ENCODE results near the gene RNF43.
"Not testable (repeated sequence)": the region's sequence is repeated elsewhere in the genome, so short reads cannot be mapped to it uniquely, and the experiment has no call there.

The RNF43 gene

GRCh38 chr17:58403311-58403710 is 14.0 kb downstream of the RNF43 start:
- DNase-seq = no peak

GRCh38 chr17:58402679-58403078 is 14.7 kb downstream of the RNF43 start:
- no peak for DNase-seq

GRCh38 chr17:58402047-58402446 is 15.3 kb downstream of the RNF43 start:
- DNase-seq = no peak

- DNase-seq = no peak
Observed at GRCh38 chr17:58401287-58401686, 16.0 kb downstream of the RNF43 start.

- DNase-seq = no peak
Observed at GRCh38 chr17:58400826-58401225, 16.5 kb downstream of the RNF43 start.

GRCh38 chr17:58399974-58400373 is 17.4 kb downstream of the RNF43 start:
- DNase-seq = no peak

- DNase-seq = no peak
Observed at GRCh38 chr17:58398574-58399266, 18.6 kb downstream of the RNF43 start.

GRCh38 chr17:58397421-58397820 is 19.9 kb downstream of the RNF43 start:
- DNase-seq = not testable (repeated sequence)

- DNase-seq = no peak
Observed at GRCh38 chr17:58396173-58396572, 21.2 kb downstream of the RNF43 start.

- DNase-seq = no peak
Observed at GRCh38 chr17:58394534-58395223, 22.7 kb downstream of the RNF43 start.

- peak; percentile 34 for DNase-seq
Observed at GRCh38 chr17:58391302-58391984, 25.9 kb downstream of the RNF43 start.

- no peak for DNase-seq
Observed at GRCh38 chr17:58390884-58391283, 26.4 kb downstream of the RNF43 start.

- no peak for DNase-seq
Observed at GRCh38 chr17:58388302-58389190, 28.8 kb downstream of the RNF43 start.

GRCh38 chr17:58387834-58388233 is 29.5 kb downstream of the RNF43 start:
- no peak for DNase-seq

GRCh38 chr17:58386708-58387107 is 30.6 kb downstream of the RNF43 start:
- DNase-seq = no peak

- DNase-seq = no peak
Observed at GRCh38 chr17:58385359-58385899, 31.9 kb downstream of the RNF43 start.

GRCh38 chr17:58384897-58385296 is 32.4 kb downstream of the RNF43 start:
- DNase-seq = no peak

- DNase-seq = no peak
Observed at GRCh38 chr17:58383892-58384462, 33.4 kb downstream of the RNF43 start.

GRCh38 chr17:58382872-58383242 is 34.5 kb downstream of the RNF43 start:
- no peak for DNase-seq

- no peak for DNase-seq
Observed at GRCh38 chr17:58382108-58382871, 35.0 kb downstream of the RNF43 start.
